PFSK-1 (cell line): ENCODE results near the gene ZFYVE16. TPM values are rescaled to one million over a fixed set of nuclear protein-coding genes. Genes with fewer than 3 reads are reported as not detected.

Source experiments
- FOXP2 ChIP-seq: optimal IDR thresholded peaks from 2 replicates; pipeline ENCODE3; 2011; ENCODE audit warnings: borderline replicate concordance, control low read depth, inconsistent platforms; ENCODE audit not compliant: insufficient read depth; ENCODE audit errors: extremely low read length, extremely low read depth
- POLR2AphosphoS5 ChIP-seq: IDR thresholded peaks from 2 replicates; pipeline ENCODE4 v1.6.1; 2012; ENCODE audit warnings: low read depth, mild to moderate bottlenecking, control low read depth, low read length, moderate library complexity
- SIN3A ChIP-seq: IDR thresholded peaks from 2 replicates; pipeline ENCODE4 v1.6.1; 2012; ENCODE audit warnings: mild to moderate bottlenecking, low read length, moderate library complexity, borderline replicate concordance; ENCODE audit not compliant: insufficient read depth
- TAF1 ChIP-seq: IDR thresholded peaks from 2 replicates; pipeline ENCODE4 v1.6.1; 2012; ENCODE audit warnings: low read length, control low read depth, borderline replicate concordance; ENCODE audit not compliant: insufficient read depth
- polyA plus RNA-seq: library from polyadenylated mRNA; unstranded; fragments of >200 nt; gene quantifications from one replicate; pipeline ENCODE4 v1.2.1, GENCODE V29; 2012; ENCODE audit warnings: low read depth, missing spikeins; ENCODE audit not compliant: insufficient read length
- TF ChIP-seq, protein P1 (sequence below), 2 experiments: IDR thresholded peaks; 2 replicates each; pipeline versions ENCODE4 v1.6.1 to v1.8.0; 2011 to 2012; ENCODE audit warnings: low read depth in 2 of 2, low read length in 2 of 2, control low read depth in 1 of 2, inconsistent platforms in 1 of 2, mild to moderate bottlenecking in 1 of 2, moderate library complexity in 1 of 2; ENCODE audit not compliant: insufficient read depth in 1 of 2

The ZFYVE16 gene
- polyA plus RNA-seq = 6.1 TPM

DNA sequence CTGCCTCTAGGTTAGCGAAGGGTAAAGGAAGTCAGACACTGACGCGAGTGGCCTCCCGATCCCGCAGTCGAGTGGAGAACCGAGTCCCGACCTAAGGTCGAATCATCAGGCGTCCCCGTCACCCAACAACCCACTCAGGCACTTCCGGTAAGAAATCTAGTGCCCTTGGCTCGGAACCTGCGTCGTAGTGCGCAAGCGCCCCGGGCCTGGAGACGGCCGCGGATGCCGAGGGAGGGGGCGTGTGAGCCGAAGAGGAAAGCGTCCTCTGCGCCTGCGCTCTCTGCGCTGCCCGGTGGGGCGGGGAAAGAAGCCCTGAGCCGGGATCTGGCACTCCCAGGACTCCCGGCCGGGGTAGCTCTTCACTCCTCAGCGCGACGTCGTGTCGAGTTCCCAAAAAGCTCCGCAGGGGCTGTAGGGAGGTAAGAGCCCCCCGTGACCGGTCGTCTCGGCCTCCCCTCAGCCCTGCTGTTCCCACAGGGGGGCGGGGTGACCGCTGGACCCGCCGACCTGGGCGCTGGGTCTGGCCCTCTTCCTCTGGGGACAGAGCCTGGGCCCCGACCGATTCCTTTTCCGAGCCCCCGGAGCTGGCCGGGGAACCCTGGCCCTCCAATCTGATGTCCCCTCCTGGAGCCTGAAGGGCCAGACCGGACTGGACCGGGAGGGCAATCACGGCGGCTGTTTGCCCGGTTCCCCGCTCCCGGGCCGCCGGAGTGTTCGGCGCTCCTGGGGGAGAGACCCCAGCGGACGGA is at the start of gene ZFYVE16:
ZFYVE16 (plus strand) TSS at position 330 of the 749 bp plus-strand sequence. CDS start 26,084 bp downstream, outside the sequence.
- TF ChIP-seq, protein P1, sequence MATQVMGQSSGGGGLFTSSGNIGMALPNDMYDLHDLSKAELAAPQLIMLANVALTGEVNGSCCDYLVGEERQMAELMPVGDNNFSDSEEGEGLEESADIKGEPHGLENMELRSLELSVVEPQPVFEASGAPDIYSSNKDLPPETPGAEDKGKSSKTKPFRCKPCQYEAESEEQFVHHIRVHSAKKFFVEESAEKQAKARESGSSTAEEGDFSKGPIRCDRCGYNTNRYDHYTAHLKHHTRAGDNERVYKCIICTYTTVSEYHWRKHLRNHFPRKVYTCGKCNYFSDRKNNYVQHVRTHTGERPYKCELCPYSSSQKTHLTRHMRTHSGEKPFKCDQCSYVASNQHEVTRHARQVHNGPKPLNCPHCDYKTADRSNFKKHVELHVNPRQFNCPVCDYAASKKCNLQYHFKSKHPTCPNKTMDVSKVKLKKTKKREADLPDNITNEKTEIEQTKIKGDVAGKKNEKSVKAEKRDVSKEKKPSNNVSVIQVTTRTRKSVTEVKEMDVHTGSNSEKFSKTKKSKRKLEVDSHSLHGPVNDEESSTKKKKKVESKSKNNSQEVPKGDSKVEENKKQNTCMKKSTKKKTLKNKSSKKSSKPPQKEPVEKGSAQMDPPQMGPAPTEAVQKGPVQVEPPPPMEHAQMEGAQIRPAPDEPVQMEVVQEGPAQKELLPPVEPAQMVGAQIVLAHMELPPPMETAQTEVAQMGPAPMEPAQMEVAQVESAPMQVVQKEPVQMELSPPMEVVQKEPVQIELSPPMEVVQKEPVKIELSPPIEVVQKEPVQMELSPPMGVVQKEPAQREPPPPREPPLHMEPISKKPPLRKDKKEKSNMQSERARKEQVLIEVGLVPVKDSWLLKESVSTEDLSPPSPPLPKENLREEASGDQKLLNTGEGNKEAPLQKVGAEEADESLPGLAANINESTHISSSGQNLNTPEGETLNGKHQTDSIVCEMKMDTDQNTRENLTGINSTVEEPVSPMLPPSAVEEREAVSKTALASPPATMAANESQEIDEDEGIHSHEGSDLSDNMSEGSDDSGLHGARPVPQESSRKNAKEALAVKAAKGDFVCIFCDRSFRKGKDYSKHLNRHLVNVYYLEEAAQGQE (IDR thresholded peaks at IDR 0.05; ENCODE audit: insufficient read depth in 1 of 2, low read depth in 2 of 2, low read length in 2 of 2) = no peak
- TF ChIP-seq POLR2AphosphoS5 (peak; percentile 92), SIN3A (no peak), FOXP2 (no peak), TAF1 (peak; percentile 72; the same call in 1 of the 2 replicates)

DNA sequence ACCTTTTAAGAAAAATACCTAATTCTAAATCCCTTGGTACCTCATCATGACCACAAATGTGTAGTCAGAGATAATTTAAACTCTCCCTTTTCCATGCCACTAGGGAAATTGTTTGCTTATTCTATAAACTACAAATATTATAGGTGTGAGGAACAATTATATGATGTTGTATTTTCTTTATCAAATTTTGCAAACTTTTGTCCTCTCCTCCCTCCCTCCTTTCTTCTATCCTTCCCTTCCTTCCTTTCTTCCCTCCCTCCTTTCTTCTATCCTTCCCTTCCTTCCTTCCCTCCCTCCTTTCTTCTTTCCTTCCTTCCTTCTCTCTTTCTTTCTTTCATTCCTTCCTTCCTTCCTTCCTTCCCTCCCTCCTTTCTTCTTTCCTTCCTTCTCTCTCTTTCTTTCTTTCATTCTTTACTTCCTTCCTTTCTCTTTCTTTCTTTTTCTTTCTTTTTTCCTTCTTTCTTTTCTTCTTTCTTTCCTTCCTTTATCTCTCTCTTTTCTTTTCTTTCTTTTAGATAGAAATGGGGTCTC is 46.9 kb upstream of the ZFYVE16 start:
- TF ChIP-seq POLR2AphosphoS5 (no peak), TAF1 (no peak), FOXP2 (no peak), SIN3A (no peak)
- TF ChIP-seq, protein P1 (IDR thresholded peaks at IDR 0.05; ENCODE audit: insufficient read depth in 1 of 2, low read depth in 2 of 2, low read length in 2 of 2) = no peak

DNA sequence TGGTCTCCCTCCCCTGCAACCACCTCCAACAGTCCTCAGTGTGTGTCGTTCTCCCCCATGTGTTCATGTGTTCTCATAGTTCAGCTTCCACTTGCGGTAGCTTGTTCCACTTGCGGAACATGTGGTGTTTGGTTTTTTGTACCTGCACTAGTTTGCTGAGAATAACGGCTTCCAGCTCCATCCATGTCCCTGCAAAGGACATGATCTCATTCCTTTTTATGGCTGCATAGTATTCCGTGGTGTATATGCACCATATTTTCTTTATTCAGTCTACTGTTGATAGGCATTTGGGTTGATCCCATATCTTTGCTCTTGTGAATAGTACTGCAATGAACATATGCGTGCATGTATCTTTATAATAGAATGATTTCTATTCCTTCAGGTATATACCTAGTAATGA is 43.0 kb upstream of the ZFYVE16 start:
- TF ChIP-seq TAF1 = no peak
- TF ChIP-seq SIN3A = no peak
- TF ChIP-seq, protein P1 (IDR thresholded peaks at IDR 0.05; ENCODE audit: insufficient read depth in 1 of 2, low read depth in 2 of 2, low read length in 2 of 2) = no peak
- TF ChIP-seq FOXP2 = no peak
- no peak for TF ChIP-seq POLR2AphosphoS5

DNA sequence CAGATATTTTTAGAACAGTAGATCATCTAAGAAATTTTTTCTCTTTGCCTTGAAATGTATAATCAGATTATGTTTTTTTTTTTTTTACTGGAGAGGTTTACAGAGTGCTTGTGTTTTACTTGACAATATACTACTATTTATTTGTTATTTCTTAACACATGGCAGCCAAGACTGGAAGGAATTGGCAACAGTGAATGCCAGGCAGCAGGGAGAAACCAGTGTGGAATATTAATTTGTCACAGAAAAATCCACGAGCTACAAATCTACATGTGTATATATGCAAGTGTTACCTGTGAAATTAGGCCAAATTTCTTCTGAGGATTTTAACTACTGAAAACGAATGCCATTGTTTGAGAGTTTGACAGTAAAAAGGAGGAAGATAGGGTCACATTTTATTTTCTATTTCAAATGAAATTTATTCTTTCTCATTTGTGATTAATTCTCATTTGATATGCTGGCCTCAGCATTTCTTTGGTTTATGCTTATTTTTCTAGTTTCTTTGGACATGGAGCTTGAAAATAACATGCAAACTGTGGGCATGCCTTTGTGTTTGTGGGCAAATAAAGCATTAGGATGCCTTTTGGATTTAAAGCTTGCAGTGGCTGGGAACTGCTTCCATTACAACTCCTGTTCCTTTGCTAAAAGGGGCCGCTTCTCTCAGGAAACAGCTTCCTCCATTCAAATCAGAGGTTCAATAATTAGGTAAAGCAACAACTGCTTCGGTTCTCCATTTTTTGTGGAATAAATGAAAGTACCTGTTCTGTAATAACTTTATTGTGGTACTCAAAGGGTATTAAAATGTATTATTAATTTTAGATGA is 39.0 kb upstream of the ZFYVE16 start:
- TF ChIP-seq, protein P1 (IDR thresholded peaks at IDR 0.05; ENCODE audit: insufficient read depth in 1 of 2, low read depth in 2 of 2, low read length in 2 of 2) = no peak
- TF ChIP-seq SIN3A = no peak
- TF ChIP-seq FOXP2 = no peak
